ENCODE results near the gene CCDC150.

CCDC150 gene

GRCh38 chr2:196653843-196654242, 14.3 kb downstream of the CCDC150 start:
- ChIA-PET POLR2A (no interaction called here), CTCF (no interaction called here)
- H3K27ac ChIP-seq (ENCODE audit: insufficient read depth in 1 of 2, low read depth in 1 of 2, low read length in 2 of 2, poor library complexity in 1 of 2, severe bottlenecking in 2 of 2): no peak overlapping the region
- H3K4me3 ChIP-seq (ENCODE audit: control insufficient read depth in 1 of 7, extremely low read depth in 1 of 7, insufficient read depth in 4 of 7, low read depth in 2 of 7, low read length in 6 of 7): no peak overlapping the region
- H3K36me3 ChIP-seq (ENCODE audit: control insufficient read depth in 4 of 4, insufficient read depth in 4 of 4, low read length in 3 of 4): peaks cover 0 to 11% (median 3%) of the 10 kb centered on the region in 4 experiments
- DNase-seq: no peak
- no peaks in the 10 kb centered on the region for H3K4me1 ChIP-seq (ENCODE audit: control extremely low read depth in 1 of 4, control insufficient read depth in 4 of 4, insufficient read depth in 4 of 4, low read length in 3 of 4)
- WGBS (ENCODE audit: insufficient coverage): 100% methylated on average over 1 of the region's 1 CpG
- peaks cover 3 to 53% (median 24%) of the 10 kb centered on the region in 5 experiments for H3K9me3 ChIP-seq (ENCODE audit: control extremely low read depth in 1 of 5, control insufficient read depth in 4 of 5, insufficient read depth in 2 of 5, low read depth in 1 of 5, low read length in 4 of 5)
- H3K27me3 ChIP-seq (replicated peaks in 2 of 5; ENCODE audit: control insufficient read depth in 4 of 5, insufficient read depth in 5 of 5, low read length in 4 of 5): no peaks in the 10 kb centered on the region

- Histone ChIP-seq H3K9me3 (ENCODE audit: control extremely low read depth in 1 of 5, control insufficient read depth in 4 of 5, insufficient read depth in 2 of 5, low read depth in 1 of 5, low read length in 4 of 5) (peaks cover 1 to 36% (median 17%) of the 10 kb centered on the region in 5 experiments), H3K27me3 (replicated peaks in 2 of 5; ENCODE audit: control insufficient read depth in 4 of 5, insufficient read depth in 5 of 5, low read length in 4 of 5) (no peaks in the 10 kb centered on the region), H3K4me1 (ENCODE audit: control extremely low read depth in 1 of 4, control insufficient read depth in 4 of 4, insufficient read depth in 4 of 4, low read length in 3 of 4) (no peaks in the 10 kb centered on the region), H3K27ac (ENCODE audit: insufficient read depth in 1 of 2, low read depth in 1 of 2, low read length in 2 of 2, poor library complexity in 1 of 2, severe bottlenecking in 2 of 2) (no peak overlapping the region), H3K4me3 (ENCODE audit: control insufficient read depth in 1 of 7, extremely low read depth in 1 of 7, insufficient read depth in 4 of 7, low read depth in 2 of 7, low read length in 6 of 7) (no peak overlapping the region), H3K36me3 (ENCODE audit: control insufficient read depth in 4 of 4, insufficient read depth in 4 of 4, low read length in 3 of 4) (peaks cover 0 to 11% (median 6%) of the 10 kb centered on the region in 4 experiments)
- WGBS (ENCODE audit: insufficient coverage): 100% methylated on average over 1 of the region's 1 CpG
- no peak for DNase-seq
- CTCF ChIA-PET: interaction anchor here (0.9 kb wide), 1 partner anchor 9 kb away, joined by 3 read pairs; no protein-coding TSS in a partner anchor
- POLR2A ChIA-PET: no interaction called here
Observed at GRCh38 chr2:196655761-196656160, 16.2 kb downstream of the CCDC150 start.

DNA sequence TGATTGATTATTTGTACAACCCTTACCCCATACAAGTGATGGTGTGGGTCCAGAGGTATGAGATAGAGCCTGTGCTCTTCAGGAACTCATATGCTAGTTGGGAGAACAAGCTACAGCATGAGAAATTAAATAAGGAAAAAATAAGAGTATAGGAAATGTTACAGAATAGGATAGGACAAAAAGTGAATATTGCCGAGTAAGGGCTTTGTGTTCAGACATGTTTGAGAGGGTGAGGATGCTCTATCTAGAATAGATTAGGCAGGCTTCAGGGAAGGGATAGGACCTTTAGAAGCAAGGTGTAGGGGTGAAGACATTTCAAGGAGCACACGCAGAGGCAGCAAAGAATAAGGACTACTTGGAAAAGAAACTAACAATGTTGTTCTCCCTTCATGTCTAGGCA, 17.8 kb downstream of the CCDC150 start:
- Histone ChIP-seq H3K4me1 (ENCODE audit: control extremely low read depth in 1 of 4, control insufficient read depth in 4 of 4, insufficient read depth in 4 of 4, low read length in 3 of 4) (no peaks in the 10 kb centered on the region), H3K9me3 (ENCODE audit: control extremely low read depth in 1 of 5, control insufficient read depth in 4 of 5, insufficient read depth in 2 of 5, low read depth in 1 of 5, low read length in 4 of 5) (peaks cover 0 to 21% (median 11%) of the 10 kb centered on the region in 5 experiments), H3K27me3 (replicated peaks in 2 of 5; ENCODE audit: control insufficient read depth in 4 of 5, insufficient read depth in 5 of 5, low read length in 4 of 5) (no peaks in the 10 kb centered on the region), H3K4me3 (ENCODE audit: control insufficient read depth in 1 of 7, extremely low read depth in 1 of 7, insufficient read depth in 4 of 7, low read depth in 2 of 7, low read length in 6 of 7) (no peak overlapping the region), H3K36me3 (ENCODE audit: control insufficient read depth in 4 of 4, insufficient read depth in 4 of 4, low read length in 3 of 4) (peaks cover 0 to 9% (median 4%) of the 10 kb centered on the region in 4 experiments), H3K27ac (ENCODE audit: insufficient read depth in 1 of 2, low read depth in 1 of 2, low read length in 2 of 2, poor library complexity in 1 of 2, severe bottlenecking in 2 of 2) (no peak overlapping the region)
- CTCF ChIA-PET: no interaction called here
- WGBS (ENCODE audit: insufficient coverage): 100% methylated on average over 2 of the region's 2 CpGs
- DNase-seq: no peak
- POLR2A ChIA-PET: no interaction called here

GRCh38 chr2:196659844-196660243, 20.3 kb downstream of the CCDC150 start:
- no CpG with 5 or more reads among the region's 1 CpG for WGBS (ENCODE audit: insufficient coverage)
- CTCF ChIA-PET: no interaction called here
- no peaks in the 10 kb centered on the region for H3K27me3 ChIP-seq (replicated peaks in 2 of 5; ENCODE audit: control insufficient read depth in 4 of 5, insufficient read depth in 5 of 5, low read length in 4 of 5)
- no peak for DNase-seq
- no peak overlapping the region for H3K27ac ChIP-seq (ENCODE audit: insufficient read depth in 1 of 2, low read depth in 1 of 2, low read length in 2 of 2, poor library complexity in 1 of 2, severe bottlenecking in 2 of 2)
- no peaks in the 10 kb centered on the region for H3K4me1 ChIP-seq (ENCODE audit: control extremely low read depth in 1 of 4, control insufficient read depth in 4 of 4, insufficient read depth in 4 of 4, low read length in 3 of 4)
- no peak overlapping the region for H3K4me3 ChIP-seq (ENCODE audit: control insufficient read depth in 1 of 7, extremely low read depth in 1 of 7, insufficient read depth in 4 of 7, low read depth in 2 of 7, low read length in 6 of 7)
- H3K9me3 ChIP-seq (ENCODE audit: control extremely low read depth in 1 of 5, control insufficient read depth in 4 of 5, insufficient read depth in 2 of 5, low read depth in 1 of 5, low read length in 4 of 5): peaks cover 0 to 3% (median 2%) of the 10 kb centered on the region in 5 experiments
- peaks cover 0 to 8% (median 2%) of the 10 kb centered on the region in 4 experiments for H3K36me3 ChIP-seq (ENCODE audit: control insufficient read depth in 4 of 4, insufficient read depth in 4 of 4, low read length in 3 of 4)
- POLR2A ChIA-PET: no interaction called here

- no peak overlapping the region for H3K27ac ChIP-seq (ENCODE audit: insufficient read depth in 1 of 2, low read depth in 1 of 2, low read length in 2 of 2, poor library complexity in 1 of 2, severe bottlenecking in 2 of 2)
- H3K4me3 ChIP-seq (ENCODE audit: control insufficient read depth in 1 of 7, extremely low read depth in 1 of 7, insufficient read depth in 4 of 7, low read depth in 2 of 7, low read length in 6 of 7): no peak overlapping the region
- H3K9me3 ChIP-seq (ENCODE audit: control extremely low read depth in 1 of 5, control insufficient read depth in 4 of 5, insufficient read depth in 2 of 5, low read depth in 1 of 5, low read length in 4 of 5): peaks cover 0 to 3% (median 0%) of the 10 kb centered on the region in 5 experiments
- no peaks in the 10 kb centered on the region for H3K4me1 ChIP-seq (ENCODE audit: control extremely low read depth in 1 of 4, control insufficient read depth in 4 of 4, insufficient read depth in 4 of 4, low read length in 3 of 4)
- no peak for DNase-seq
- peaks cover 0 to 7% (median 2%) of the 10 kb centered on the region in 4 experiments for H3K36me3 ChIP-seq (ENCODE audit: control insufficient read depth in 4 of 4, insufficient read depth in 4 of 4, low read length in 3 of 4)
- ChIA-PET CTCF (no interaction called here), POLR2A (no interaction called here)
- no peaks in the 10 kb centered on the region for H3K27me3 ChIP-seq (replicated peaks in 2 of 5; ENCODE audit: control insufficient read depth in 4 of 5, insufficient read depth in 5 of 5, low read length in 4 of 5)
- 90% methylated on average over 2 of the region's 3 CpGs for WGBS (ENCODE audit: insufficient coverage)
Observed at GRCh38 chr2:196660244-196660643, 20.7 kb downstream of the CCDC150 start.

DNA sequence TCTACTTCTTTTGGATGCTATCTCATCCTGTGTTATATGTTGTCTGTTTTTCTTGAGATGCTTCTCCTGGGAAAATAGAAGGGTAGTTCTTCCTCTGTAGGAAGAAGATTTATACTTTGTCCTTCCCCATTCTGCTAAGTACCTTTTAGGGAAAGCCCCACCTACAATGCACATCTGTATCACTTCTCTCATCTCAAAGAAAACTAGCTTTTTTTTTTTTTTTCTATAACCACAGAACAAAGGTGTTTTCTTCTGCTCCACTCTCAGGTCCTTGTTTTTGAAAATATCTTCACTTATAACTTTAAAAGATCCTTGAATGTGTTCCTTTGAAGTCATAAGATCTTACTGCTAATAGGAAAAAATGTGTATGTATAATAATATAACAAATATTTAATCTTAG, 30.8 kb downstream of the CCDC150 start:
- no peaks in the 10 kb centered on the region for H3K9me3 ChIP-seq (ENCODE audit: control extremely low read depth in 1 of 5, control insufficient read depth in 4 of 5, insufficient read depth in 2 of 5, low read depth in 1 of 5, low read length in 4 of 5)
- ChIA-PET CTCF (no interaction called here), POLR2A (no interaction called here)

GRCh38 chr2:196675963-196676362, 36.4 kb downstream of the CCDC150 start:
- 100% methylated on average over 2 of the region's 3 CpGs for WGBS (ENCODE audit: insufficient coverage)
- CTCF ChIA-PET: no interaction called here

More for the DNA sequence above, 30.8 kb downstream of the CCDC150 start:
- Histone ChIP-seq H3K4me3 (ENCODE audit: control insufficient read depth in 1 of 7, extremely low read depth in 1 of 7, insufficient read depth in 4 of 7, low read depth in 2 of 7, low read length in 6 of 7) (no peak overlapping the region), H3K27me3 (replicated peaks in 2 of 5; ENCODE audit: control insufficient read depth in 4 of 5, insufficient read depth in 5 of 5, low read length in 4 of 5) (no peaks in the 10 kb centered on the region), H3K27ac (ENCODE audit: insufficient read depth in 1 of 2, low read depth in 1 of 2, low read length in 2 of 2, poor library complexity in 1 of 2, severe bottlenecking in 2 of 2) (no peak overlapping the region), H3K4me1 (ENCODE audit: control extremely low read depth in 1 of 4, control insufficient read depth in 4 of 4, insufficient read depth in 4 of 4, low read length in 3 of 4) (no peaks in the 10 kb centered on the region), H3K36me3 (ENCODE audit: control insufficient read depth in 4 of 4, insufficient read depth in 4 of 4, low read length in 3 of 4) (peaks cover 0 to 3% (median 0%) of the 10 kb centered on the region in 4 experiments)
- DNase-seq: no peak

More at GRCh38 chr2:196675963-196676362, 36.4 kb downstream of the CCDC150 start:
- no peaks in the 10 kb centered on the region for H3K27me3 ChIP-seq (replicated peaks in 2 of 5; ENCODE audit: control insufficient read depth in 4 of 5, insufficient read depth in 5 of 5, low read length in 4 of 5)
- no peak overlapping the region for H3K27ac ChIP-seq (ENCODE audit: insufficient read depth in 1 of 2, low read depth in 1 of 2, low read length in 2 of 2, poor library complexity in 1 of 2, severe bottlenecking in 2 of 2)
- peaks cover 0 to 3% (median 2%) of the 10 kb centered on the region in 4 experiments for H3K36me3 ChIP-seq (ENCODE audit: control insufficient read depth in 4 of 4, insufficient read depth in 4 of 4, low read length in 3 of 4)
- no peak overlapping the region for H3K4me3 ChIP-seq (ENCODE audit: control insufficient read depth in 1 of 7, extremely low read depth in 1 of 7, insufficient read depth in 4 of 7, low read depth in 2 of 7, low read length in 6 of 7)
- H3K4me1 ChIP-seq (ENCODE audit: control extremely low read depth in 1 of 4, control insufficient read depth in 4 of 4, insufficient read depth in 4 of 4, low read length in 3 of 4): peaks cover 0 to 4% (median 0%) of the 10 kb centered on the region in 4 experiments
- DNase-seq: no peak
- no peaks in the 10 kb centered on the region for H3K9me3 ChIP-seq (ENCODE audit: control extremely low read depth in 1 of 5, control insufficient read depth in 4 of 5, insufficient read depth in 2 of 5, low read depth in 1 of 5, low read length in 4 of 5)
- POLR2A ChIA-PET: no interaction called here
